AG08395 (cell line): Measurements from ENCODE around the gene ISL2.

Experiments
- DNase-seq: peaks from one replicate; pipeline ENCODE4 v3.0.0; 2012; ENCODE audit warnings: mixed read lengths, low spot score

ISL2 gene

DNA sequence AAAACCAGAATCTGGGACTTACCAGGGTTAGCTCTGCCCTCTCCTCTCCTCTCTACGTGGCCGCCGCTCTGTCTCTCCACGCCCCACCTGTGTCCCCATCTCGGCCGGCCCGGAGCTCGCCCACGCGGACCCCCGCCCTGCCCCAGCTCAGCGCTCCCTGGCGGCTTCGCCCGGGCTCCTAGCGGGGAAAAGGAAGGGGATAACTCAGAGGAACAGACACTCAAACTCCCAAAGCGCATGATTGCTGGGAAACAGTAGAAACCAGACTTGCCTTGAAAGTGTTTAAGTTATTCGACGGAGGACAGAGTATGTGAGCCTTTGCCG lies 5.4 kb downstream of the ISL2 start:
- no peak for DNase-seq

DNA sequence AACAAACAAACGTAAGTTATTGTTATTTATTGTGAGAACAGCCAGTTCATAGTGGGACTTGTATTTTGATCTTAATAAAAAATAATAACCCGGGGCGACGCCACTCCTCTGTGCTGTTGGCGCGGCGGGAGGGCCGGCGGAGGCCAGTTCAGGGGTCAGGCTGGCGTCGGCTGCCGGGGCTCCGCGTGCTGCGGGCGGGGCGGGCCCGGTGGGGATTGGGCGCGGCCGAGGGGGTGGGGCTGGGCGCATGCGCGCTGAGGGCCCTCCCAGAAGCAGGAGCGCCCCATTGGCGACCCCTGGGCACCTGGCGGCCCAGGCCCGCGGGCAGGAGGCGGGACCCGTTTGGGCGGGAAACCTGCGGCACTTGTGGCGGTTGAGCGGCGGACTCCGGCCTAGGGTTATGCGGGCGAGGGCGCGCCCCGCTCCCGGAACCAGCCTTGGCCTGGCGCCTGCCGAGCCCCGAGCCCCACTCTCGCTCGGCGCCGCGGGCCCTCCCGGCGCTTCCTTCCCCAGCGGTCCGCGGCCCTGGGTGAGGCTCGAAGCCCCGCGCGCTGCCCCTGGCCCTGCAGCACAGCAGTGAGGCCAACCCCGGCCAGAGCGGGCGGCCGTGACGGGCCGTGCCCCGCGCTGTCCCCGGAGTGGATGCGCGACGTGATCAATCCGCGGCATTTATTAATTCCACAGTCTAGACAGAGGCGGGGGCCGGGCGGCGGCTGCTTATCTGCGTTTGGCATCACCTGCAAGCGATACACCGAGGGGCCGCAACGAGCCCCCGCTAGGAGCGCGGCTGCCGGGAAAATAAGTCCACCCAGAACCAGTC lies 6.0 kb downstream of the ISL2 start:
- DNase-seq, result no peak

DNA sequence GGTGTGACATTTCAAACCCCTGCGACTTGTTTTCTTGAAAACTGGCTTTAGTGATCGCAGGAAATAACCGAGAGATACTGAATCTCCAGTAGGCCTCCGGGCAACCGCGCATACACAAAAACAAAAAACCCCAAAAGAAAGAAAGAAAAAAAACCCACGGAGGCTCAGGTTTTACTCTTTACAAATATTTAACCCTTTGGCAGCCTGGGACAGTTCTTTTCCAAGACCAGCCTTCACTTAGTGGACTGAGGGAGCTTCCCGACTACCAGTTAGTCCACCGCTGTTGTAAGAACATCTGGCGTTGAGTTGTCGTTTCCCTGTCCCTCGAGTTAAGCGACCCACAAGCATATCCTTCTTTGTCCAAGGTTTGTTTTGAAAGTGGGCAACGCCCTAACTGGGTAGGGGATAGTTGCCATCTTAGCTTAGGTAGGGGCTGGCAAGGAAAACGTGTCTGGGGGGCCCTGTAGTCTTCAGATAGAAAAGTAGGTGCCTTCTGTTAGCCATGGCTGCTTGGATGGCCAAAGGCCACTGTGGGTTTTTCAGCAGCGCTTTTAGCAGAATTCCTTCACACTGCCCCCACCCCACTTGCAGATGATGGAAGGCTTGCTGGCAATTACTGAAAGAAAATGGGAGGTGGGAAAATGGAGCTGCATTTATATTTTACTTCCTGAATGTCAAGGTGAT lies 6.9 kb downstream of the ISL2 start:
- no peak for DNase-seq

DNA sequence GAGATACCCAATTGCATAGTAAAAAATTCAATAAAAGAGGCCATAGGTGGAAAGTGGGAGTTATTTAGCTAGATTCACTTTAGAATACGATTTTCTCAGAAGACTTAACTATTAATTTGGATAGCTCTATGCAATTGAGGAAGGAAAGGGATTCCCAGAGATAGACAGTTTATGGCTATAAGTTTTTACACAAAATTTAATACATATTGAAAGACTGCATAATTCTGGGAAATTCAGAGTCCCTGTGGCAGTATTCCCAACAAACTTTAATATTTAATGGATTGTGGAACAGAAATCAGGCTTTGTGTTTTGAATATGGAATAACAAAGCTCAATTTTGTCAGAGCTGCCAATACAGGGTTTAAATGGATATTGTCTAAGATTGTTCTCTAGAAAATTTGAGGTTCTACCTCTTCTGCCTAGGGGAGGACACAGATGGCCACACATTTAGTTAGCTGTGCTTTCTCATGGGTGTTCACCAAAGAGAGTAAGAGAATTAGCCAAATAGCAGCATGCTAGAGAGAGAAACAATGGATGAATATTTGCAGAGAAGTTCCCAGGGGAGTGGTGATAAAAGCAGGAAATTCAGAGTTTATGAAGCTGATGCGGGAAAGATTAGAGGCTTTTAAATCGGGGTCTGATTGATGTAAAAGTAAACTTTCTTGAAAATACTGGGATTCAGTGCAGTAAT lies 8.5 kb downstream of the ISL2 start:
- DNase-seq, result no peak

DNA sequence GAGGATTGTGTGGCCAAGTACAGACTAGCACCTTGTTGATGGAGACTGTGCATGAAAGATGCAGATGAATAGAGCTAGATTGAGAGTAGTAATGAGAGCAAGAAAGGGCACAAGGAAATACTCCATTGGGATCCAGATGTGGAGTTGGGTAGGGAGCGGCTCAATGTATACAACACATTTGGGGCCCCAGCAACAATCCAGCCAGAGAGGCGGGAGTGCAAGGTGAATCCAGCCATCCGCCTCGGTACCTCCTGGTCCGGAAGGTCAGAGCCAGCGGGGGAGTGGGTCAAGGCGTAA lies 9.0 kb downstream of the ISL2 start:
- no peak for DNase-seq

DNA sequence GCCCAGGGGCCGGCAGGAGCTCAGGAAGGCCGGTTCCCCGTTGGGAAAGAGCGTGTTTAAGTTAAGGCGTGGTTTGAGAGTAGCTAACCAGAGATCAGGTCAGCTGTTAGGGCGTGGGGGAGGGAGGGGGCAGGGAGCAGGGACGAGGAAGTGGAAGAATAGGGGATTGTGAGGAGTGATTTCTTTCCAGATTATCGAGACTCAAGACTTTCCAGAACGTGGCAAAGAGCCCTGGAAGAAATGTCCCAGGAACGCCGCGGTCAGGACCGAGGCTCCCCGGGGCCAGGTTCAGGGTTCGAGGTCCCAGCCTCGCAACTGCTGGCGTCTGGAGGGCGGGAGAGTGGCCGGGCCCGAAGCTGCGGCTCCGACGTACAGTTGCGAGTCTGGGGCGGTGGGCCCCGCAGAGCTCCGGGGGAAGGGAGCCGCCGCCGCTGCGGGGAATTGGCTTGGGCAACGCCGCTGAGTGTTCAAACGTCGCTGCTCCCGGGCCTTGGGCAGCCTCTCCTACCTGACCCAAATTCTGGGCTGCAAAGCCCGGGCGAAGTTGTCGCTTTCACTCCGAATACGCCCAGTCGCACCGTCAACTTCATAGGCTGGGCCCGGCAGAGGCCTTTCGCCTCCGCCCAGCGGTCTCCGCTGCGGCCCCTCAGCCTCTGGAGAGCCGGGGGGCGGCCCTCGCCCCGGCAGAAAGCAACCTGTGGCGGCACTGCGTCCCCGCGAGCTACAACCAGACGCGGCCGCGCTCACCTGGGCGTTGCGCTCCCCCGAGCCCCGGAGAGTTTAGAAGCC lies 9.5 kb downstream of the ISL2 start:
- DNase-seq, result no peak

DNA sequence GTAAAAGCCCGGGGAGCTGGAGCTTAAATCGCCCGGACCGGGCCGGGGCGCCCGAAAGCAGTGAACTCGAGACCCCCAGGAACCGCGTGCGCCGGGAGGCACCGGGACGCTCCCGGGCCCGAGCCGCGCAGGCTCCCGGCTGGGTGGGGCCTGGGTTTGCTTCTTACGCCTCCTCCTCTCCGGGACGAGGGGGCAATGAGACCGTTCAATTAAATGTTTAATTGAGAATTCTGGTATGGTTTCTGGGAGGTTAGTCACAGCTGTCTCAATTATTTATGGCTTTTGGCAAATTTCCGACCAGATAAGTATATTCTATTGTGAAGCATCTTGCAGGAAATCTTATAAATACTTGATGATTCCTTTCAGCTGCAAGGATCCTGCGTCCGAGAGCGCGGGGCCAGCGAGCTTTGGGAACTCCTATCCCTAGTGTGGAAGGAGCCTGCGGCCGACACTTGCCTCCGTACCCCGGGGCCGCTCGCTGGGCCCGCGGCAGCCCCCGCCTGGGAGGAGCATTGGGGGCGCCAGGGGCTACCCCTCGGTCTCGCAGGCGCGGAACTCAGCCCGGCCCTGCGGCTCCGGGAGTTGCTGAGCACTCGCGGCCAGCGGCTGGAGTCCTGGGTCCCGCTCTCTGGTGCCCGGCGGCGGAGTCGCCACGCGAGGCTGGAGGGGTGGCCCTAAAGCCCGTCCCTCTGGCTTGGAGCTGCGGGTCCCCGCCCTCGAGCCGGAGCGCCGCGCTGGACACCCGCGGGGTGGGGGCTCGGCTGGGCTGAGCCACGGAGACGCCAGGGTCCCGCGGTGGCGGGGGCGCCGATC lies 10.3 kb downstream of the ISL2 start:
- DNase-seq, result no peak

DNA sequence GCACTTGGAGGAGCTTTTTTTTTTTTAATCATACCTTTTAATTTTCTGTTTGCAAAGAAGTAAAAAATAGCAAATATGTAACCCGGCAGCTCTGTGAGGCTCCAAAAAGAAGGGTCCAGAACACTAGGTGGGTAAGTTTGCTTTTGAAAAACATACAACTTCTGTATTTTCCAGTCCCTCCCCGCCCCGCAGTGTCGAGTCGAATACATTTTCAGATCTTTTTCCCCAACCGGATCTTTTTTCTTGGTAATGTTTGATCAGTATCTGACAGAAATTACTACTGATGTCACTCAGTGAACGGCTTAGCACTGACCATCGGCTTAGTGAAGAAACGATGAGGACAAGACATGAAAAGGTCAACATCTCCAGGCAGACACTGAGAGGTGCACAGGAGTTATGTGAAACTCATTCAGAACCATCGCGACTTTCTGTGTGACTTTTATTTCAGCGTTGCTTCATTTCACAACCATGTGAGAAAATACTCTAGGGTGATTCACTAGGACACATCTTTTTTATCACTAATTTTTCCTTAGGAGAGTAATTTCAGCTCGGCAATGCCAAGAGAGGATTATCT lies 11.0 kb downstream of the ISL2 start:
- no peak for DNase-seq

DNA sequence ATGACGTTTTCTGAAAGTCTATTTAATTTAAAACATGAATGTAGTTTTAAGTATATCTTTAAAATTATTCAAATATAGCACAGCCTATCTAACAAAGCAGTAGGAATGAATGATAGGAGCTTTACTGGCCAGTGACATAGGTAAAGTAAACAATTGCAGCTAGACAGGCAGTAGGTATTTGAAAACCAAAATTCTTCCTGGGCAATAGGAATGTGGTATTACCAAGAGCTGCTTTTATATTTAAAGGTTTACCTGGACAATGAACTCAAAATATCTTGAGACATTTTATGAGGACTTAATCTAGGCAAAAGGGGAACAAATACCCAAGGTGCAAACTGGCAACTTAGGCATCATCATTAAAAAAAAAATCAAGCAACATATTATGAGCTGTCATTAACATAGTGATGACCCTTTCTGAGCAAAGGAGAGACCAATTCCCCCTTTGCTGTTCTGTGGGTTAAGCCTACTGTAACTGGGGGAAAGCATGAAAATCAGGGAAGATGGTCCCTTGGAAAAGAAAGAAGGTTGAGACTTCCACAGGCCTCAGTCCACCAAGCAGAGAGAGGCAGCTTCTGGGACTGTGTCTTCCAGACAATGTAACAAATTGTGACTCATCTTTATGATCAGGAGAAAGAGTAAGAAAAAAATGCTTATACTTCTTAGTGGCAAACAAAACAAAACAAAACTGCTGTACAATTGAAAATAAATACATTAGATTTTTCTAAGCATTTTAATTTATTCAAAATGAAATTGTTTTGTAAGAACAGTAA lies 12.9 kb downstream of the ISL2 start:
- no peak for DNase-seq

DNA sequence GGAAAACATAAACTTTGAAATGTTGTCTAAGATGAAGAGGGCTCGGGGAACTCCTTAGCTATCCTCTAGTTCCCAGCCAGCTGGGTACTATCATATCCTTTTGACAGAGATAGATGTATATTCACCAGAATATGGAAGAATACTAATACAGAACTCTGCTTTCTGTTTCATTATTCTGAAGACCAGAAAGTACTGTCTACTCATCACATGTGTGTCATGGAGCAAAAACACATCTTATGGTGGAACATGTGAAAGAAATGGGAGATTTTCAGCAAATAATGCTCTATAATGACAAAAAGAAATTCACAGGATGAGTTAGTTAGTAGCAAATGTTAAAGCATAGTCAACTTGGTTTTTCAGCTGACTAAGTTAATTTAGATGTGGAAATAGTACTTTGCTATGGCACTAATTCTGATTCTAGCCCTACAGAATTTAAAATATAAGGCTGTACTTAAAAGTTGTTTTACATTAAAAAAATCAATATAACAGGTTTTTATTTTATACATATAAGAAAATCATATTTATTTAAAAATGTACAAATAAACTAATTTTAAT lies 16.5 kb downstream of the ISL2 start:
- DNase-seq, result no peak

DNA sequence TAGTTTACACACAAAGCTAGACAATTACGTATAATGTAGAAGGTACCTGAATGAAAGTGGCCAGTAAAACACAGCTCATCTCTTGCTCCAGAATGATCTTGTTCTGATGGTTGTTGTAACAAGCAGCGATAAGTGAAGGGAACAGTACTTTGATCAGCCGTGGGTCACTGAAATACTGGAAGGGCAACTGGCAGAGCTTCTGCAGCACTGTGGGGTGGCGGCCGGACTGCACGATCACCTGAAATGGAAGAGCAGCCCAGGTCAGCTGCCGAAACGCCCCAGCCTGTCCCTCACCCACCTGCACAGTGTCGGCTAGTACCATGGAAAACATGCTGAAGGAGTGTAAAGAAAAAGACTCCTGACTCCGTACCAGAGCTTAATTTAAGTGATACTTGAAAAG lies 17.3 kb downstream of the ISL2 start:
- no peak for DNase-seq

DNA sequence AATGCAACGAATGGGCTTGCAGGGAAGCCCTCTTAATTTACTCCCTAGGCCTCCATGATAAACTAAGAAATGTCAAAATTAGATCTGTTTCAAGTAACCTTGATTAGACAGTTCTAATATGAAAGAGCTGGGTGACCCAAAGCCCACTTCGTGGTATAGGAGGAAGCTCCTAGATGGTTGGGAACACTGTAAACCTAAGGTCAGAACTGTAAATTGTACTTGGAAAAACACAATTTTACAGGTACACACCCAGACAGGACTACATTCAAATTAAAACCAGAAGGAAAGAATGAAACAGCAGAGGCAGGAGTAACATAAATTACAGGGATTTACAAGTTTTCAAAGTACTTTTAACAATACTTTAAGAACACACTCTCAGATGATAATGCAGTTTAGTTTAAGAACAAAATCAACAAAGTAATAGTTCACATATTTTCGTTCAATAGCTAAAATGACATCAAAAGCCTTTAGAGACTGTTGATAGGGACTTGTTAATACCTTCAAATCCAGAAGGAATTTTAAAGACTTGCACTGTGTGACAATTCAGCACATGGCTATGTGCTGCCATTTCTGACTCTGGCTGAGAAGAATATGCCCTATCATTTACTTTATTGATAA lies 18.4 kb downstream of the ISL2 start:
- DNase-seq, result no peak

DNA sequence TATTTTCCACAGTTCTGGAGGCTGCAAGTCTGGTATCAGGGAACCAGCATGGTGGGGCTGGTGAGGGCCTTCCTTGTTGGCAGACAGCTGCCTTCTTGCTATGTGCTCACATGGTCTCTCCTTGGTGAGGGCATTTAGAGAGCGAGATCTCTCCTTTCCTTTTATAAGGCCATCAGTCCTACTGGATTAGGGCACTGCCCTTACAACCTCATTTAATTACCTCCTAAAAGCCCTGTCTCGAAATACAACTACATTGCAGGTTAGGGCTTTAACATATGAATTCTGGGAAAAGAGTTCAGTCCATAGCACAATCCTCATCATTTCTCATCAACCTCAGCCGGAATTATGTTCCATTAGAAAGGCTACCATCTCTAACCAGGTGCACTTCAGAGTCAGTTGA lies 21.9 kb downstream of the ISL2 start:
- no peak for DNase-seq

DNA sequence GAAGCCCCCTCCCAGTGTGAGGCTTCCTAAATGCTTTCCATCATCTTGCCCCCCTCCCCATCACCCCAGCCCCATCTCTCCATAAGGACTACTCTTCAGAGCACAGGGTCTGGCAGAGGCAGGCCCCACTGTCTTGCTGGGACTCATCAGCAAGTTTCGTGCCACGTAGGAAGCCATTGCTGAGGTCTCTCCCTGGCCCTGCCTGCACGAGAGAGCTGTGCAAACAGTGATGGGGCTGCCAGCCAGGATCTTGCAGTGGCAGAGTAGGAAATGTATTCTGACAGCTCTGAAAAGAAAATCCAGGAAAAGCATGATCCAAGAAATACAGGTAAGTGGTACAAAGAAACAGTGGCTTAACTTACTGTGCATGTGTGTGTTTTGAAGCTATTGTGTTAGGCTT lies 22.6 kb downstream of the ISL2 start:
- no peak for DNase-seq

DNA sequence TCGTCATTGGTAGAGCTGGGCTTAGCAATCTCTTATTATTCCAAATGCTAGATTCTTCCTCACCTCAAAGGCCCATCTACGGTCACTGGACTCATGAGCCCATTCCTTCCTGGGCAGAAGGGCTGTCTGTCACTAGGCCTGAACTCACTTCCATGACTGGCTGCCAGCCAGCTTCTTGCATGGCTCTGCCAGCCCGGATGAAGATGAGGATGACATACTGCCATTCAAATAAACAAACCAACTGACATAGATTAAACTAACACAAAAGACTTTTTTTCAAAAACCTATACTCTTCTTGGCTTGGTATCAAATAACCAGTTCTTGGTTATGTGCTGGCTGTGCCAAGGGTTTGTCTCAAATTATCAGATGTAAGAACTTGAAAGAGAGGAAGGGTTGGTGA lies 23.8 kb downstream of the ISL2 start:
- DNase-seq, result no peak

DNA sequence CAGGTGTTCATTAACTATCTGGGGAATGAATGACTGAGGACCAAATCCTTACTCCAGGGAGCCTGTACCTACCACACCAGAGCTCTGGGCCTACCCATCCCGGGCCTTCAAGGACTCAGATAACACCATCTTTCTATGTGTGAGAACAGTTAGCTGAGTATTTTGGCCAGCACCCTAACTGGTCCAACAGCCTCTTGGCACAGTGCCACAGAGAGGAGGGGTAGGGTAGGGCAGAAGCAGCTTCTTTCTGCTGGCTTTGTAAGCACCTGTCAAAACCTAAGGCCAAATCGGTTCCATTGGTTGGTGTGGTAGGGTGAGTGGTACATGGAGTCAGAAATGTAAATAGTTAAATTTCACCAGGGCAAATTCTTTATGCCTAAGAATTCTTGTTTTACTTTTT lies 26.7 kb downstream of the ISL2 start:
- no peak for DNase-seq

DNA sequence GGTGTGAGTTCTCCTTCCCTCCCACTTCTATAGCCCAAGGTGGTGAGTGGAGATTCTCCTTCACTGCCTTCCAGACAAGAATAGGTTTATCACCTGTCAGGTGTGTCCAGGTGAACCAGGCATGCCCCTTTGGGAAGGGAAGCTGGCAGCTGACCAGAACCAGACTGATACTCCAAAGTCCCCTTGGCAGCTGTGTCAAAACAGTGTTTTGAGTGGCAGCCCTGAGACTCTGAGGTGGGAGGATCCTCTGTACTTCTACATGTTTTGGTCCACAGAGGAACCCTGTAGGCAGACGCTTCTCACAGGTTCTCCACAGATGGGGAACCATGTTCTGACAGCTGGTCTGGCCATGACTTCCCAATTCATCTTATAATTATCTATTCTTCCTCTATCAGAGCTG lies 30.1 kb downstream of the ISL2 start:
- DNase-seq, result no peak

DNA sequence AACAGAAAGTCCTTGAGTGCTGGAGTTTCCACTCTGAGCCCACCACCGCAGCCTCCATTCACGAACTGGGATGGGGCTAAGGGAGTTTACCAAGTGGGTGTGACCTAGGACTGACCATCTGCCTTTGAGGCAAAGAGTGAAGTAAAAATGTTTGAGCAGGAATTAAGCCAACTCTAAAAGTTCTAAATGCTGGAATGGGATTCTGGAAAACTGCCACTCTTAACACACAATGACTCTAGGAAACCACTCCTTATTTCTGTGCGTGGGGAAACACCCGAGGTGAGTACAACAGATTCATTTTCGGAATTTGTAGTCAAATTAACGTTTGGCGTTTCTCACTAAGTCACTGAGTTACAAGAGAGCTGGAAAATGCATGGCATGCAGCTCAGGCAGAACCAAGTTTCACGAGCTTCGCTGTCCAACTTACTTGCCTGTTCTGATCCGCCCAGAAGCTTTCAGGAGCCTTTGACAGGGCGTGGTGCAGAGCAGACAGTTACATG lies 31.6 kb downstream of the ISL2 start:
- DNase-seq, result no peak

DNA sequence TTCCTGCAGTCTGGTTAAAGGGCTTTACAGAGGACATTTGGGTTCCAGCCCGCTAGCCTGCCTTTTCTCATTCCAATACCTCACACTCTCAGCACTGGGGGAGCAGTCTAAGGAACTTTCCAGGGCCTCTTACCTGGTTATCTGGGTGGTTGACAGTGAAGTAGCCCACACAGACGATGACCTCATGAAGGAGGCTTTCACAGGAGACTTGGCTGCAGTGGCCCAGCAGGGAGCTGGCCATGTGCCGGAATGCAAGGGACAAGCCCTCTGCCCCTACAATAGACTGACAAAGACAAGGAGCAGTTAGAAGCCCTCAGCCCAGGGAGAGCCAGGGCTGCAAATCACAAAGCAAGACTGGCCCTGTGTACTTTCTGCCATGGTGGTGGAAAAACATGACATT lies 39.5 kb downstream of the ISL2 start:
- DNase-seq, result no peak

DNA sequence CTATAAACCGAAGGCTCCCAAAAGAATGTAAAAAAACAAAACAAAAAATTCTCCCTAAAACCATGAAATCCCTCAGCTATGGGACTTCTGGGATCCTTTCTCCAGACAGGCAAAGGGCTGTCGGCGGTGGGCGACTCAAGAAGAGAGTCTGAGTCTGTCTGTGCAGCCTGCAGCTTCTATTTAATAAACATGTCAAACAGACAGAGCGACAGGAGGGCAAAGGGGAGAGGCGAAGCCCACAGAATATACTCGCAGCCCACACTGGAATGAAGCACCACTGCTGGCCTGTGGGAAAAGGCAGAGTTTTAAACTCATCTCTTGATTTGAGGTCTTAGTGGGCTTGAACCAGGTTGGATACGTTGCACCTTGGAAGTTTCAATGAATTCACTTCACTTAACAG lies 40.2 kb downstream of the ISL2 start:
- no peak for DNase-seq
